Spleen (tissue), 11 donors: Measurements from ENCODE around the gene PLEKHH1. TPM values are rescaled to one million over a fixed set of nuclear protein-coding genes. Genes with fewer than 3 reads are reported as not detected.

Source experiments
- DNase-seq: peaks from one replicate; pipeline ENCODE4 v3.0.0-alpha.2; 2020
- H3K27ac ChIP-seq, 8 donors: fragments of 200-600 bp; sonication (generic) in 7 of 8; 1 replicate in 4 of 8; 2 replicates in 4 of 8; pipeline versions ENCODE4 v1.5.0 to v1.8.0; 2016 to 2021; ENCODE audit warnings: inconsistent platforms in 4 of 8, mild to moderate bottlenecking in 4 of 8, moderate library complexity in 1 of 8
- H3K27me3 ChIP-seq, 7 donors: fragments of 200-600 bp; sonication (generic) in 6 of 7; replicated peaks in 1 of 7; 1 replicate in 4 of 7; 2 replicates in 3 of 7; pipeline versions ENCODE4 v1.5.0 to v1.8.0; 2016 to 2021; ENCODE audit warnings: inconsistent platforms in 3 of 7, mild to moderate bottlenecking in 1 of 7
- H3K36me3 ChIP-seq, 6 donors: fragments of 200-600 bp; sonication (generic) in 5 of 6; 1 replicate in 4 of 6; 2 replicates in 2 of 6; pipeline versions ENCODE4 v1.5.0 to v1.8.0; 2016 to 2021; ENCODE audit warnings: inconsistent platforms in 2 of 6
- H3K4me1 ChIP-seq, 6 donors: fragments of 200-600 bp; sonication (generic) in 5 of 6; 1 replicate in 3 of 6; 2 replicates in 3 of 6; pipeline versions ENCODE4 v1.5.0 to v1.8.0; 2016 to 2021; ENCODE audit warnings: inconsistent platforms in 3 of 6
- H3K4me3 ChIP-seq, 8 donors: fragments of 200-600 bp; sonication (generic) in 7 of 8; 1 replicate in 4 of 8; 2 replicates in 4 of 8; pipeline versions ENCODE4 v1.5.0 to v1.8.0; 2016 to 2021; ENCODE audit warnings: inconsistent platforms in 4 of 8, mild to moderate bottlenecking in 4 of 8, moderate library complexity in 2 of 8
- H3K9me3 ChIP-seq, 8 donors: fragments of 200-600 bp; sonication (generic) in 7 of 8; 1 replicate in 4 of 8; 2 replicates in 4 of 8; pipeline versions ENCODE4 v1.5.0 to v1.8.0; 2016 to 2021; ENCODE audit warnings: inconsistent platforms in 4 of 8
- CTCF ChIP-seq, 11 experiments: fragments of 200-600 bp in 7 of 11; fragments of 450-650 bp in 4 of 11; sonication (generic) in 4 of 11; IDR thresholded peaks in 8 of 11; conservative IDR thresholded peaks in 3 of 11; 1 replicate in 7 of 11; 2 replicates in 4 of 11; pipeline versions ENCODE4 v1.4.0 to v1.8.0; 2016 to 2021; ENCODE audit warnings: antibody characterized with exemption in 11 of 11, inconsistent platforms in 4 of 11, mild to moderate bottlenecking in 1 of 11
- POLR2A ChIP-seq, 3 donors: fragments of 450-650 bp; IDR thresholded peaks; one replicate each; pipeline ENCODE4 v1.5.1; 2017; ENCODE audit warnings: antibody characterized with exemption in 3 of 3, mild to moderate bottlenecking in 1 of 3
- POLR2AphosphoS5 ChIP-seq, 3 donors: sonication (generic); formaldehyde crosslinking; IDR thresholded peaks; one replicate each; pipeline ENCODE4 v1.5.1; 2017; ENCODE audit warnings: antibody characterized with exemption in 3 of 3
- WGBS, 5 donors: extraction: QIAGEN DNeasy Blood & Tissue Kit in 3 of 5; methylation state at CpG; one replicate each; pipeline versions ENCODE4 v1.1.5 to v1.1.7; 2013 to 2018; 5-methylcytosine and 5-hydroxymethylcytosine counted together
- intact Hi-C: fragments of 100-400 bp; cut with DNase I; formaldehyde crosslinking; loops from one replicate; pipeline ENCODE4 v1.15.0; 2023; ENCODE audit warnings: low total_unique reads
- polyA plus RNA-seq, 3 donors: library from polyadenylated mRNA; stranded (reverse); fragments of 200-250 nt; gene quantifications; one replicate each; pipeline ENCODE4 v1.2.1, GENCODE V29; 2013
- total RNA-seq, 7 donors: library from RNA; depleted of rRNA in 3 of 7; stranded (reverse); fragments of >200 nt in 3 of 7; fragmentation: NEBNext Ultra II Directional in 4 of 7; extraction: Animal tissue kit (Norgen Biotek cat#: 25700) in 4 of 7; gene quantifications; one replicate each; pipeline versions ENCODE4 v1.1.0 to v1.2.1, GENCODE V29; 2016 to 2021
- donor health status: healthy with polysubstance abuse.
- donor health status: DM: no; HTN: no; CAD: no; lungs with moderate emphysema.
- donor health status: DM: no; HTN: no; CAD: no.
- donor health status: Bipolar disorder and iron deficiency.
- donor health status: healthy.
- donor health status: DM: no; HTN: no; CAD: no.
- donor health status: DM: yes; HTN: yes; CAD: no.

The PLEKHH1 gene
- total and polyA plus RNA-seq, 10 donors: 0.56 to 7.1 (median 4.1) TPM

- intact Hi-C loops: no loop called here
- Histone ChIP-seq H3K4me3 (no peak overlapping the region), H3K36me3 (no peaks in the 10 kb centered on the region), H3K4me1 (no peaks in the 10 kb centered on the region), H3K27me3 (no peaks in the 10 kb centered on the region), H3K27ac (no peak overlapping the region), H3K9me3 (no peaks in the 10 kb centered on the region)
- DNase-seq: peak; percentile 72
- 77 to 90% (median 88%) methylated on average over 12 to 14 of the region's 14 CpGs for WGBS, 5 donors
- TF ChIP-seq POLR2A (IDR thresholded peaks at IDR 0.05) (no peak), POLR2AphosphoS5 (IDR thresholded peaks at IDR 0.05) (no peak), CTCF (IDR thresholded peaks at IDR 0.05 in 8 of 11, conservative IDR thresholded peaks at IDR 0.05 in 3 of 11) (no peak)
Observed at GRCh38 chr14:67574156-67574555, 41.1 kb downstream of the PLEKHH1 start.

- TF ChIP-seq CTCF (IDR thresholded peaks at IDR 0.05 in 8 of 11, conservative IDR thresholded peaks at IDR 0.05 in 3 of 11): no peak
- TF ChIP-seq POLR2AphosphoS5 (IDR thresholded peaks at IDR 0.05): no peak
- TF ChIP-seq POLR2A (IDR thresholded peaks at IDR 0.05): no peak
- peak; percentile 58 for DNase-seq
- Histone ChIP-seq H3K9me3 (no peaks in the 10 kb centered on the region), H3K27me3 (no peaks in the 10 kb centered on the region), H3K27ac (no peak overlapping the region), H3K36me3 (no peaks in the 10 kb centered on the region), H3K4me1 (no peaks in the 10 kb centered on the region), H3K4me3 (no peak overlapping the region)
- 78 to 89% (median 83%) methylated on average over 7 of the region's 7 CpGs for WGBS, 5 donors
- intact Hi-C loops: no loop called here
Observed at GRCh38 chr14:67574806-67575205, 41.7 kb downstream of the PLEKHH1 start.

GRCh38 chr14:67575684-67576083 is 42.6 kb downstream of the PLEKHH1 start:
- intact Hi-C loops: no loop called here
- Histone ChIP-seq H3K4me1 (no peaks in the 10 kb centered on the region), H3K9me3 (no peaks in the 10 kb centered on the region), H3K27me3 (no peaks in the 10 kb centered on the region), H3K36me3 (peaks cover 0 to under 1% (median 0%) of the 10 kb centered on the region in 6 donors), H3K27ac (no peak overlapping the region), H3K4me3 (no peak overlapping the region)
- peak; percentile 65 for DNase-seq
- 56 to 72% (median 60%) methylated on average over 9 of the region's 9 CpGs for WGBS, 5 donors
- TF ChIP-seq CTCF (IDR thresholded peaks at IDR 0.05 in 8 of 11, conservative IDR thresholded peaks at IDR 0.05 in 3 of 11): no peak
- TF ChIP-seq POLR2AphosphoS5 (IDR thresholded peaks at IDR 0.05): no peak
- no peak for TF ChIP-seq POLR2A (IDR thresholded peaks at IDR 0.05)

- DNase-seq: peak; percentile 55
- no peak overlapping the region for H3K27ac ChIP-seq
- no peak overlapping the region for H3K4me3 ChIP-seq
- 92 to 97% (median 95%) methylated on average over 7 of the region's 7 CpGs for WGBS, 5 donors
- no peak for TF ChIP-seq CTCF (IDR thresholded peaks at IDR 0.05 in 8 of 11, conservative IDR thresholded peaks at IDR 0.05 in 3 of 11)
- TF ChIP-seq POLR2A (IDR thresholded peaks at IDR 0.05): no peak
- no peak for TF ChIP-seq POLR2AphosphoS5 (IDR thresholded peaks at IDR 0.05)
- H3K9me3 ChIP-seq: no peaks in the 10 kb centered on the region
- intact Hi-C loops: no loop called here
- H3K27me3 ChIP-seq: no peaks in the 10 kb centered on the region
- no peaks in the 10 kb centered on the region for H3K4me1 ChIP-seq
- peaks cover 0 to 7% (median 0%) of the 10 kb centered on the region in 6 donors for H3K36me3 ChIP-seq
Observed at GRCh38 chr14:67576216-67576955, 43.3 kb downstream of the PLEKHH1 start.
